Inflammatory macrophage treated with lipopolysaccharide for 1 hour (primary cell): ENCODE measurements around the gene CDH24.

Experiments used
- DNase-seq, 2 donors: peaks; one replicate each; pipeline ENCODE4 v3.0.0-alpha.2; 2020 to 2022

CDH24 gene

GRCh38 chr14:23043145-23043544 is 14.2 kb downstream of the CDH24 start:
- DNase-seq: no peak

DNA sequence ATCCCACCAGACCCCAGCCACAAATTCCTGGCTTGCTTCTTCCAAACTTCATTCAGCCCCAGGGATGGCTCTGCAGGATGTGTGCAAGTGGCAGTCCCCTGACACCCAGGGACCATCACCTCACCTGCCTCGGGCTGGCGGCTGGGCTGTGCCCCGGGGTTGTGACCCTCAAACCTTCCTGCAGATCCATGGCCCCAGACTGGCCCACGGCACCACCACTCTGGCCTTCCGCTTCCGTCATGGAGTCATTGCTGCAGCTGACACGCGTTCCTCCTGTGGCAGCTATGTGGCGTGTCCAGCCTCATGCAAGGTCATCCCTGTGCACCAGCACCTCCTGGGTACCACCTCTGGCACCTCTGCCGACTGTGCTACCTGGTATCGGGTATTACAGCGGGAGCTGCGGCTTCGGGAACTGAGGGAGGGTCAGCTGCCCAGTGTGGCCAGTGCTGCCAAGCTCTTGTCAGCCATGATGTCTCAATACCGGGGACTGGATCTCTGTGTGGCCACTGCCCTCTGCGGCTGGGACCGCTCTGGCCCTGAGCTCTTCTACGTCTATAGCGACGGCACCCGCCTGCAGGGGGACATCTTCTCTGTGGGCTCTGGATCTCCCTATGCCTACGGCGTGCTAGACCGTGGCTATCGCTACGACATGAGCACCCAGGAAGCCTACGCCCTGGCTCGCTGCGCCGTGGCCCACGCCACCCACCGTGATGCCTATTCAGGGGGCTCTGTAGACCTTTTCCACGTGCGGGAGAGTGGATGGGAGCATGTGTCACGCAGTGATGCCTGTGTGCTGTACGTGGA is 15.0 kb downstream of the CDH24 start, which contains the start of gene PSMB11:
Gene PSMB11 (plus strand): TSS at position 51 of the 804 bp plus-strand sequence. CDS start 14 bp downstream, at position 65.
- DNase-seq: no peak

DNA sequence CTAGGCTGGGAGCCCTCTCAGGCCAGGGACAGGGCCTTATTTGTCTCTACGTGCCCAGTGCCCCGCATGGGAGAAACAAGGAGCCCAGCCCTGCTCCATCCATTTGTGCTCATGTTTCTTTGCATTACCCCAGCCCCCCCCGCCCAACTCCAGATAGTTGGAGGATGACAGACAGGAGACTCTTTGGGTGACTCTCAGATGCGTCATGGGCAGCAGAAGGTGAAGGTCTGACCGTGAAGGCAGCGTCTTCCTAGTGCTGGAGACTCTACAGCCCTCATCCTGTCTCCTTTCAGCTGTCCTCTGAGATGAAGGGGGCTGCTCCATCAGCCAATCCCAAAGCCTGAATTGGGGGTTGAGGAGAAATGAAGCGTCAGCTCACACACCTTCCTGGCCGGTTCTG is 15.6 kb downstream of the CDH24 start:
- DNase-seq: no peak

- DNase-seq: no peak
Measured at GRCh38 chr14:23040100-23040499, 17.2 kb downstream of the CDH24 start.

DNA sequence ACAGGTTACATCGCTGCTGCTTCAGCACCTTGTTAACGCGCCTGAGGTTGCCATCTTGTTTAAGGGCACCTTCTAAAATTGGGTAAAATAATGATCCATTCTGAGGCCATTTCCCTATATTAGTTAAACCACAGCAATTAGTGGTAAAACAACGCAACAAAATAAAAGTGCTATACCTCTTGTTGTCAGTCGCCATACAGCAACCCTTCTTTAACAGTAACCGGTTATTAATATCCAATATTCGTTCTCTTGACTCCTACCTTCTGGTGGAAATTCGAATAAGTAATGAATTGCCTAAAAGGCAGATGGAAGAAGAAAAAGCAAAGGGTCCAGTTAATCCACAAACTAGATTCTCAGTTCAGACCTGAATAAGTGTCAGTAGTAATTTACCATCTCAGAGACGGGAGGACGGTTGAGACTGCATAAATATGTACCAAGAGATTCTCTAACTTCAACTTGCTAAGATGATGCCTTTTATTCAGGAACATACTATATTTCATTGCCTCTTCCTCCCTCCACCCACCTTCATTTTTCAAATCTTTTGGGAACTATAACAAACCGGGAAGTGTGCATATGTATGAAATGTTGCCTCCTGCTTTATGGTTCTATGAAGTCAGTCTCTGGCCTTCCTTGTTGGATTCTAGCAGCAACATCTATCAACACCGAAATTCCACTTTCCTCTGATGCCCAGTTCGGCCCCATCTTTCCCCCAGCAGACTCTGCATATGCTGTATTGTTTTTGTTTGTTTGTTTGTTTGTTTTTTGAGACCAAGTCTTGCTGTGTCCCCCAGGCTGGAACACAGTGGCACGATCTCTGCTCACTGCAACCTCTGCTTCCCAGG is 21.8 kb downstream of the CDH24 start:
- peak in 1 of 2 donors; percentile 15 for DNase-seq

GRCh38 chr14:23034498-23035302 is 22.6 kb downstream of the CDH24 start, which contains the start of gene PSMB5:
PSMB5 (minus strand) TSS chr14:23034900; CDS start chr14:23034881, 19 bp downstream.
- DNase-seq: peak; percentile 92 to 94

- DNase-seq: peak in 1 of 2 donors; percentile 15
Measured at GRCh38 chr14:23033801-23034497, 23.4 kb downstream of the CDH24 start.

GRCh38 chr14:23033251-23033727 is 24.0 kb downstream of the CDH24 start:
- DNase-seq: no peak

DNA sequence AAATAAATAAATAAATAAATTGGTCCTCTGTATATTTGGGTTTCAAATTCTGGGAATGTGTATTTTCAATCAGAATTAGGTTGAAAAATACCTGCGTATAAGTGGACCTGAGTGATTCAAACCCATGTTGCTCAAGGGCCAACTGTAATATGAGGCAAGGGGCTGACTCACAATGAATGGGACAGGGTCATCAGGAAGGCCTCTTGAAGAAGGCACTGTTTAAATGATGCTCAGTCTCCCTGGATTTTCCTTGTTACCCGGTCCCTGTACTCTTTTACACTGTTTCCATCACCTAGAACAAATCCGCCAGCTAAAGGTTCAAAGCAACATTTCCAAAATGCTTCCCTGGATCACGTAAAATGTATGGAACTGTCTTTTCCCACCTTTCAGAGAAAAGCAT is 26.4 kb downstream of the CDH24 start:
- no peak for DNase-seq

GRCh38 chr14:23028799-23029198 is 28.5 kb downstream of the CDH24 start:
- no peak for DNase-seq

GRCh38 chr14:23025151-23025814 is 32.0 kb downstream of the CDH24 start:
- DNase-seq: no peak

- DNase-seq: no peak
Measured at GRCh38 chr14:23024612-23025075, 32.7 kb downstream of the CDH24 start.

- no peak for DNase-seq
Measured at GRCh38 chr14:23023795-23024152, 33.5 kb downstream of the CDH24 start.

DNA sequence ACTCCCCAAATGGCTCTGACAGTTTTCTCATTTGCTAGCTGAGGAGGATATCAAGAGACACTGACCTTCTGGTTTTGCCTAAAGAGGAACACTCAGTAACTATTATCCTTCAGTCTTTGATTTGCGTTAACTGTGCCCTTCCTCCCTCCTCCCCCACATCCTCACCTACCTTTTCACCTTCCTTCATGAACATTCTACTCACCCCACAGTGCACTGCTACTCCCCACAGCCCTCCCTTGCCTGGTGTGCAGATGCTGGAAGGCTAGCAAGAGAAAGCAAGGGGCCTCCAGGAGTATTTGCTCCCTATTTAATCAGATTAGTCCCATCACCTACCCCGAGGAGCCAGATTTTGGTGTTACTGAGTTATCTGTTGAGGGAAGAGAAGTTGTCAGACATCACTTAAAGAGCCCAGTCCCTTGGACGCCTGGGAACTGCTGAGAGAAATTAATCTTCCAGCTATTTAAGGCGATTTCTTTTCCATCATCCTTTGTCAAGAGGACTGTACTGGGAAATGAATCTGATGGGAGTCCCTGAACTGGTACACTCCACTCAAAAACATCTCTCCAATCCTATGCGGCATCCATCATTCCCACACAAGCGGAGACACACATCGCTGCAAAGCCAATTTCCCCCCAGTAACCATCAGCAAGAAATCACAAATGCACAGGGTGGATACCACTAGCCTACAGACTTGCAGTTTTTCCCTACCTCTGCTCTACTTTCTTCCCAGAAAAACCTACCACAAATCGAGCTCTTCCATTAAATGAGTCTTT is 34.1 kb downstream of the CDH24 start:
- no peak for DNase-seq

DNA sequence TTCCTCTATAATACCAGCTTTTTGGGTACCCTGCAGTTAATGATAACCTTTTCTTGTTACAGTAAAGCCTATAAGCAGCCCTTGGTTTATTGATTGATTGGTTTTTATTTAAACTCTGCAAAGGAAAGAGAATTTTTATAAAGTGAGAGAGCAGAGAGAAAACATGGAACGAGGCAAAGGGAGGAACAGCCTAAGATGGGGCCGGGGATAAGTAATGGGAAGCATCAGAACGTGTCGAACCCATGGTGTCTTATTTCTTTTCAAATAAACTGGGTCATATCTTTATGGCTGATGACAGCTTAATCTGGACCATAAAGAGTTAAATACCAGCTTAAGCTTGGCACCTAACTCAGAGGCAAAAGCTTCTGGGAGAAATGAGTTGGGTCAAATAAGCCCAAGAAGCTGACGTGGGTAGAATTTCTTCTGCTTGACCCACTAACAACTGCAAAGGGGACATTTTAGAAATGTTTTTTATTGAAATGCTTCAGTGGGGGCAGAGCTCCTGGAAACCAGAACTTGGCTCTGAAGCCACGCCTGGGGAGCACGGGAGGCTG is 35.4 kb downstream of the CDH24 start:
- DNase-seq: no peak

- DNase-seq: no peak
Measured at GRCh38 chr14:23021434-23021833, 35.9 kb downstream of the CDH24 start.

DNA sequence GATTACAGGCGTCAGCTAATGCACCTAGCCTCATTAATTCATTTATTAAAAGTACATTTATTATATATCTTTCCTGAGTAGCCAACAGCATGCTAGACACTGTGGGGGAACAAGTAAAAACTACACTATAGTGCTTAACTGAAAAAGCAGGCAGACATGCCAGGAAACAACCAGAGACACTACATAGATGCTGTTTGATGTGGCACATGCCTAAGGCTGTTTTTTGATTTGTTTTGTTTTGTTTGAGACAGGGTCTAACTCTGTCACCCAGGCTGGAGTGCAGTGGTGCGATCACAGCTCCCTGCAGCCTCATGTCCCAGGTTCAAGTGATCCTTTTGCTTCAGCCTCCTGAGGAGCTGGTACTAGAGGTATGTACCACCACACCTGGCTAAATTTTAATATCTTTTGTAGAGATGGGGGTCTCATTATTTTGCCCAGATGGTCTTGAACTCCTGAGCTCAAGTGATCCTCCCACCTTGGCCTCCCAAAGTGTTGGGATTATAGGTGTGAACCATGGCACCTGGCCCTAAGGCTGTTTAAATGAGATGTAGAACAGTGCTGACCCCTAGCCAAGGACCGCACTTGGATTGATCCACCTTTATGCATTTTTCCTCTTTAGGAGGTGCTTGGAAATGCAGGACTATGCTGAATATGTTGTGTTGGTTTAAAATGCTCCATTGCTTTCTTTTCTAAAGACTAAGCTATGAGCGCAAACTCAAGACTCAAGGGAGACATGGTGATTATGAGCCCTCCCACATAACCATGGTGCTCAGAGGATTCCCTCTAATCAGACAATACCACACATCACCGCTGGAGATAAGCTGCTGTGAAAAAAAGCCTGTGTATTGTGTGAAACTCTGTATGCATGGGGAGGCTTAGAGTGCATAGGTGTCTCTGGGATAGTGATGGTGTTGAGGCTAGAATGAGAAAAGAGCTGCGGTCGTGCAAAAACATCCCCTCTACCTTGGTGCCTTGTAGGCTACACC is 36.9 kb downstream of the CDH24 start:
- DNase-seq: no peak

DNA sequence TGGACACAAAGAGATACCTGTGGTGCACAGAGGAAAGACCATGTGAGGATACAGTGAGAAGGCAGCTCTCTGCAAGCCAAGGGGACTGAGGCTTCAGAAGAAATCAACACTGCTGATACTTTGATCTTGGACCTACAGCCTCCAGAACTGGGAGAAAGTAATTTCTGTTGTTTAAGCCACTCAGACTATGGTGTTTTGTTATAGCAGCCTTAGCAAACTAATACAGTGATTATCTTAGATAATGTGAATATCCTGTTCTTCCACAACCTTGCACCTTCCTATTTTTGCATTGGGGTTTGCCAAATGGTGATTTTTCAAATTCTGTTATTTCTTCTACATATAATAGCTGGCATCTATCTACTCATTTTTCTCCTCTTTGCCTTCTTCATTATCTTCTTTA is 39.2 kb downstream of the CDH24 start:
- no peak for DNase-seq

DNA sequence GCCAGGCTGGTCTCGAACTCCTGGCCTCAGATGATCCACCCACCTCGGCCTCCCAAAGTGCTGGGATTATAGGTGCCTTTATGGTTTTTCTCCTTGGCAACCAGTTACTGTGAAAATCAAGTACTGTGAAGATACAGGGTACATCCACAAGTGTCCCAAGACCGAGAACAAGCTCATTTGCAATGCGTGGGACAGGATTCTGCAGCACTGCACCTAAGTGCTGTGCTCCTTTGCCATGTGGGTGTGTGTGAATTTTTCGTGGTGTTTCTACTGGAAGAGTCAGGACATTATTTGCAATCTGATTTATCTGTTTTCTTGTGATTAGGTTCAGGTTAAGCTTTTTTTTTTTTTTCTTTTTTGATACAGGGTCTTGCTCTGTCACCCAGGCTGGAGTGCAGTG is 40.2 kb downstream of the CDH24 start:
- DNase-seq: no peak
